Activated naive CD8-positive, alpha-beta T cell (primary cell): ENCODE measurements around the gene MMP15.

Experiments used
- H3K27ac Mint-ChIP-seq: one replicate; pipeline ENCODE4 v1.8.0; 2021; ENCODE audit warnings: mixed read lengths
- H3K27me3 Mint-ChIP-seq: one replicate; pipeline ENCODE4 v1.8.0; 2021; ENCODE audit warnings: mixed read lengths
- H3K36me3 Mint-ChIP-seq: one replicate; pipeline ENCODE4 v1.8.0; 2021; ENCODE audit warnings: mixed read lengths
- H3K4me1 Mint-ChIP-seq: one replicate; pipeline ENCODE4 v1.8.0; 2021; ENCODE audit warnings: low read depth, mixed read lengths
- H3K4me3 Mint-ChIP-seq: one replicate; pipeline ENCODE4 v1.8.0; 2021; ENCODE audit warnings: mild to moderate bottlenecking, mixed read lengths
- H3K9me3 Mint-ChIP-seq: one replicate; pipeline ENCODE4 v1.8.0; 2021; ENCODE audit warnings: low read depth, mixed read lengths

MMP15 gene

GRCh38 chr16:58032710-58033293 is 7.2 kb downstream of the MMP15 start:
- H3K27me3 Mint-ChIP-seq = no peaks in the 10 kb centered on the region

GRCh38 chr16:58034128-58034685 is 8.7 kb downstream of the MMP15 start:
- Mint-ChIP-seq H3K9me3 (no peaks in the 10 kb centered on the region), H3K4me1 (no peaks in the 10 kb centered on the region), H3K4me3 (no peak overlapping the region), H3K36me3 (no peaks in the 10 kb centered on the region), H3K27ac (no peak overlapping the region), H3K27me3 (no peaks in the 10 kb centered on the region)

More at GRCh38 chr16:58032710-58033293, 7.2 kb downstream of the MMP15 start:
- Mint-ChIP-seq H3K4me3 (no peak overlapping the region), H3K4me1 (peaks cover 2% of the 10 kb centered on the region), H3K9me3 (no peaks in the 10 kb centered on the region), H3K27ac (no peak overlapping the region), H3K36me3 (no peaks in the 10 kb centered on the region)

- Mint-ChIP-seq H3K4me1 (no peaks in the 10 kb centered on the region), H3K27ac (no peak overlapping the region), H3K4me3 (no peak overlapping the region), H3K27me3 (no peaks in the 10 kb centered on the region), H3K9me3 (no peaks in the 10 kb centered on the region), H3K36me3 (no peaks in the 10 kb centered on the region)
These were observed 9.2 kb downstream of the MMP15 start for GRCh38 chr16:58034774-58035173.

- H3K9me3 Mint-ChIP-seq = no peaks in the 10 kb centered on the region
- H3K27ac Mint-ChIP-seq = no peak overlapping the region
- no peaks in the 10 kb centered on the region for H3K4me1 Mint-ChIP-seq
- no peaks in the 10 kb centered on the region for H3K27me3 Mint-ChIP-seq
- H3K4me3 Mint-ChIP-seq = no peak overlapping the region
- H3K36me3 Mint-ChIP-seq = no peaks in the 10 kb centered on the region
These were observed 10.0 kb downstream of the MMP15 start for GRCh38 chr16:58035356-58036170.

DNA sequence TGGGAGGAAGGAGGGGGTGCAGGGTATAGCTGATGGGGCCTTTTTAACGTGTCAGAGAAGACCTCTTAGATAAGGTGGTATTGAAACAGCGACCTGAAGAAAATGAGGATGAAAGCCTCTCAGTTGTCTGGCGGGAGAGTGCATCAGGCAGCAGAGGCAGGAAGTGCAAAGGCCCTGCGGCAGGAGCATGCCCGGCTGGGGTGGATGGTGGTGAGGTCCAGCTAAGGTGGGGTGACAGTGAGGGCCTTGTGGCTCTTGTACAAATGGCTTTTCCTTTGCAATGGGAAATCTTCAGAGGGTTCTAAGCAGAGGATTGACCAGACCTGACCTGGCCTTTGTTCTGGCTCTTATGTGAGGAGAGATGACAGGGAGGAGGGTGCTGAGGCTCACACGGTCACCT is 11.4 kb downstream of the MMP15 start:
- no peak overlapping the region for H3K27ac Mint-ChIP-seq

DNA sequence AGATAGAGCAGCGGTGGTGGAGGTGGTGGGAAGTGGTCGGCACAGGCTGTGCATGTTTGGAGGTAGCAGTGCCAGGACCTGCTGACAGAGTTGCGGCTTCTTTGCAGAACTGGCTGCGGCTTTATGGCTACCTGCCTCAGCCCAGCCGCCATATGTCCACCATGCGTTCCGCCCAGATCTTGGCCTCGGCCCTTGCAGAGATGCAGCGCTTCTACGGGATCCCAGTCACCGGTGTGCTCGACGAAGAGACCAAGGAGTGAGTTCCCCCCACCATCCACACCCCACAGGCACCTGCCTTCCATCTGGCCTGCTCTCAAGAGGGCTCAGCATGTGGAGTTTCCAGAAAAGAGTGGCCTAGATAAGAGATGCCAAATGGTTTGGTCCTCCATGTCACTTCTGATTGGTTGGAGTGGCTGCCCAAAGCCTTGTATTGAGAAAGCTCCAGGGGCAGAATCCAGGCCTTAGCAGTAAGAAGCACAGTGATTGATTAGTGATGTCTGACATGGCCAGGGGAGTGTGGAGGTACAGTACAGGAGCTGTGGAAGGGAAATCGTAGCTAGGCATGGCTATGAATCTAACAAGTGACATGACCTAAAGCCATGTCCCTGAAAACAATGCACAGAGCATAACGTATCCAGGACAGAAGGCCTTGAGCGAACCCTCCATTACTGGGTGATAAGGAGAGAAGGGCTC is 12.0 kb downstream of the MMP15 start:
- no peak overlapping the region for H3K4me3 Mint-ChIP-seq
- no peak overlapping the region for H3K27ac Mint-ChIP-seq
- H3K36me3 Mint-ChIP-seq = no peaks in the 10 kb centered on the region
- H3K27me3 Mint-ChIP-seq = no peaks in the 10 kb centered on the region
- no peaks in the 10 kb centered on the region for H3K9me3 Mint-ChIP-seq
- H3K4me1 Mint-ChIP-seq = no peaks in the 10 kb centered on the region

More for the DNA sequence above, 11.4 kb downstream of the MMP15 start:
- no peaks in the 10 kb centered on the region for H3K4me1 Mint-ChIP-seq
- no peak overlapping the region for H3K4me3 Mint-ChIP-seq
- H3K9me3 Mint-ChIP-seq = no peaks in the 10 kb centered on the region
- H3K27me3 Mint-ChIP-seq = no peaks in the 10 kb centered on the region
- no peaks in the 10 kb centered on the region for H3K36me3 Mint-ChIP-seq

DNA sequence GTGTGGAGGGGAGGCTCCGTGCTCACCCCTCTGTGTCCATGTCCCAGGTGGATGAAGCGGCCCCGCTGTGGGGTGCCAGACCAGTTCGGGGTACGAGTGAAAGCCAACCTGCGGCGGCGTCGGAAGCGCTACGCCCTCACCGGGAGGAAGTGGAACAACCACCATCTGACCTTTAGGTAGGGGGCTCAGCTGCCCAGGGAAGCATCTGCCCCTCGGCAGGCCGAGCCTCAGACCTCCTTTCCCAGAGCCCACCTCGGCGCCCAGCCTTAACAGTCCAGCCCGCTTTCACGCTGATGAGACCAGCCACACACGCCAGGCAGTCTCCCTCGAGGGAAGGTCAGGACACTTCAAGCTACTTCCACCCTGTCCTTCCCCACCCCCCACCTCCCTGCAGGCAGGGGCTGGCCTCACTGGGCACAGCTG is 12.7 kb downstream of the MMP15 start:
- Mint-ChIP-seq H3K36me3 (no peaks in the 10 kb centered on the region), H3K4me3 (no peak overlapping the region), H3K27ac (no peak overlapping the region), H3K27me3 (no peaks in the 10 kb centered on the region), H3K9me3 (no peaks in the 10 kb centered on the region), H3K4me1 (no peaks in the 10 kb centered on the region)

DNA sequence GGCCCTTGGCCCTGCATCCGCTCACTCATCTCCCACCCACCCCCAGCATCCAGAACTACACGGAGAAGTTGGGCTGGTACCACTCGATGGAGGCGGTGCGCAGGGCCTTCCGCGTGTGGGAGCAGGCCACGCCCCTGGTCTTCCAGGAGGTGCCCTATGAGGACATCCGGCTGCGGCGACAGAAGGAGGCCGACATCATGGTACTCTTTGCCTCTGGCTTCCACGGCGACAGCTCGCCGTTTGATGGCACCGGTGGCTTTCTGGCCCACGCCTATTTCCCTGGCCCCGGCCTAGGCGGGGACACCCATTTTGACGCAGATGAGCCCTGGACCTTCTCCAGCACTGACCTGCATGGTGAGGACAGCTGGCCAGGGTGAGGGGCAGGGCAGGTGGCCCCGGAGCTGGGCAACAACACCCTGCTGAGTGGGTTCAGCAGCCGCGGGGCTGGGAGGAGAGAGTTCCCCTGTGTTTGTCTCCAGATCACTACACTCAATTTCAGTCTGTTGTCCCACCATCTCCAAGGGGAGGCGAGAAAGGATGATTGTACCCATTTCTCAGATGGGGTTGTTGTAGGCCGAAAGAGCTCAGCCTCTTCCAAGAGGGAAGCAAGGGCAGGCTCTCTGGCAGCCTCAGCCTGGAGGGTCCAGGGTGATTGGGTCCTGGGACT is 14.4 kb downstream of the MMP15 start:
- Mint-ChIP-seq H3K4me1 (no peaks in the 10 kb centered on the region), H3K9me3 (no peaks in the 10 kb centered on the region), H3K27ac (no peak overlapping the region), H3K4me3 (no peak overlapping the region), H3K36me3 (no peaks in the 10 kb centered on the region), H3K27me3 (no peaks in the 10 kb centered on the region)

DNA sequence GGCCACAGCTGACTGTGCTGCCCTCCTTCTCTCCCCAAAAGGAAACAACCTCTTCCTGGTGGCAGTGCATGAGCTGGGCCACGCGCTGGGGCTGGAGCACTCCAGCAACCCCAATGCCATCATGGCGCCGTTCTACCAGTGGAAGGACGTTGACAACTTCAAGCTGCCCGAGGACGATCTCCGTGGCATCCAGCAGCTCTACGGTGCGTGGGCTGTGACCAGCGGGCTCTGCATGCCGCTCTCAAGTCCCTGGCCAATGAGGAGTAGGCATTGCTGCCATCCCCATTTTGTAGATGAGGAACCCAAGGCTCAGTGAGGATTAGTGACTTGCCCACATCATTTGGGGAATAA is 14.9 kb downstream of the MMP15 start:
- Mint-ChIP-seq H3K4me1 (no peaks in the 10 kb centered on the region), H3K9me3 (no peaks in the 10 kb centered on the region), H3K27ac (no peak overlapping the region), H3K36me3 (no peaks in the 10 kb centered on the region), H3K27me3 (no peaks in the 10 kb centered on the region), H3K4me3 (no peak overlapping the region)

GRCh38 chr16:58040945-58041627 is 15.5 kb downstream of the MMP15 start:
- Mint-ChIP-seq H3K4me1 (no peaks in the 10 kb centered on the region), H3K27ac (no peak overlapping the region), H3K9me3 (no peaks in the 10 kb centered on the region), H3K4me3 (no peak overlapping the region), H3K27me3 (no peaks in the 10 kb centered on the region), H3K36me3 (no peaks in the 10 kb centered on the region)

- Mint-ChIP-seq H3K9me3 (no peaks in the 10 kb centered on the region), H3K4me3 (no peak overlapping the region), H3K27me3 (no peaks in the 10 kb centered on the region), H3K27ac (no peak overlapping the region), H3K4me1 (no peaks in the 10 kb centered on the region), H3K36me3 (no peaks in the 10 kb centered on the region)
These were observed 16.0 kb downstream of the MMP15 start for GRCh38 chr16:58041628-58041955.

GRCh38 chr16:58042001-58042885 is 16.7 kb downstream of the MMP15 start:
- Mint-ChIP-seq H3K4me1 (no peaks in the 10 kb centered on the region), H3K4me3 (no peak overlapping the region), H3K27ac (no peak overlapping the region), H3K9me3 (no peaks in the 10 kb centered on the region), H3K27me3 (no peaks in the 10 kb centered on the region), H3K36me3 (no peaks in the 10 kb centered on the region)

- no peaks in the 10 kb centered on the region for H3K36me3 Mint-ChIP-seq
- no peak overlapping the region for H3K4me3 Mint-ChIP-seq
- H3K9me3 Mint-ChIP-seq = no peaks in the 10 kb centered on the region
- no peaks in the 10 kb centered on the region for H3K27me3 Mint-ChIP-seq
- H3K4me1 Mint-ChIP-seq = no peaks in the 10 kb centered on the region
- no peak overlapping the region for H3K27ac Mint-ChIP-seq
These were observed 17.4 kb downstream of the MMP15 start for GRCh38 chr16:58042886-58043515.
